HG02798 (cell line): ENCODE results near the gene SSTR4.
"Not testable (repeated sequence)": the region's sequence is repeated elsewhere in the genome, so short reads cannot be mapped to it uniquely, and the experiment has no call there.

Experiments used
- ATAC-seq: cut with Tn5 transposase; IDR thresholded peaks from one replicate; pipeline ENCODE4 v1.9.1; 2021; ENCODE audit warnings: mild to moderate bottlenecking; ENCODE audit not compliant: unreplicated experiment, poor library complexity

SSTR4 gene

GRCh38 chr20:23034721-23035671, at the start of gene SSTR4:
Gene SSTR4 (plus strand): TSS chr20:23035312. CDS start chr20:23035484, 172 bp downstream.
- ATAC-seq = no peak

GRCh38 chr20:22986601-22987000, 48.5 kb upstream of the SSTR4 start:
- ATAC-seq = no peak

GRCh38 chr20:22991424-22991823, 43.7 kb upstream of the SSTR4 start:
- not testable (repeated sequence) for ATAC-seq

- ATAC-seq = no peak
Measured at GRCh38 chr20:22993823-22994222, 41.3 kb upstream of the SSTR4 start.

- ATAC-seq = no peak
Measured at GRCh38 chr20:22995923-22996322, 39.2 kb upstream of the SSTR4 start.

GRCh38 chr20:22998476-22998875, 36.6 kb upstream of the SSTR4 start:
- ATAC-seq = no peak

- ATAC-seq = no peak
Measured at GRCh38 chr20:22999756-23000155, 35.4 kb upstream of the SSTR4 start.

- no peak for ATAC-seq
Measured at GRCh38 chr20:23000232-23000947, 34.7 kb upstream of the SSTR4 start.

- no peak for ATAC-seq
Measured at GRCh38 chr20:23002276-23002675, 32.8 kb upstream of the SSTR4 start.

GRCh38 chr20:23003077-23003635, 32.0 kb upstream of the SSTR4 start:
- ATAC-seq = no peak

GRCh38 chr20:23003881-23004460, 31.1 kb upstream of the SSTR4 start:
- no peak for ATAC-seq

- no peak for ATAC-seq
Measured at GRCh38 chr20:23005776-23006175, 29.3 kb upstream of the SSTR4 start.

GRCh38 chr20:23007462-23007861, 27.6 kb upstream of the SSTR4 start:
- ATAC-seq = no peak

- no peak for ATAC-seq
Measured at GRCh38 chr20:23007886-23008655, 27.0 kb upstream of the SSTR4 start.

- no peak for ATAC-seq
Measured at GRCh38 chr20:23008667-23009066, 26.4 kb upstream of the SSTR4 start.

- no peak for ATAC-seq
Measured at GRCh38 chr20:23009636-23010035, 25.5 kb upstream of the SSTR4 start.

GRCh38 chr20:23010096-23010495, 25.0 kb upstream of the SSTR4 start:
- no peak for ATAC-seq

- no peak for ATAC-seq
Measured at GRCh38 chr20:23011008-23011721, 23.9 kb upstream of the SSTR4 start.

GRCh38 chr20:23013429-23013828, 21.7 kb upstream of the SSTR4 start:
- no peak for ATAC-seq
